C4-2B (cell line): ENCODE measurements around the gene FBXW4.

Experiments used
- ZFX ChIP-seq: fragments of 450-650 bp; IDR thresholded peaks from 2 replicates; pipeline ENCODE4 v1.6.1; 2017
- TF ChIP-seq, protein P1 (sequence below): fragments of 450-650 bp; conservative IDR thresholded peaks from 2 replicates; pipeline ENCODE4 v1.5.1; 2017; ENCODE audit warnings: mild to moderate bottlenecking

DNA sequence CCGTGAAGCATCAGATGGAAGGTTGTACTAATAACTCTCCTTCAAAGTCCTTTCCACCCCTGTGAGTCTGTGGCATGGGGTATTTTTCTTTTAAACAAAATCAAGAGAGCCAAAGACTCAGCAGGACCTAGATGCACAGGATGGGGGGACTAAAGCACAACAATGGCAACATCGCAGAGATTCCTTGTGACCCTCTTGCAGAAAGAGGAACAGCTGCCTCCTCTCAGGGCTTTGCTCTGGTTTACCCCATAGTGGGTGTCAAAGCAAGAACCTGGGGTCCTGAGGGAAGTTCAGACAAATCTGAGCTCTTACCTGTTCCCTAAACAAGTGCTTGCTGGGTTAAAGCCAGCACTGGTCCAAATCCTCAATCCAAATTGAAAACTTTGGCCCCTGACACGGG lies 41.7 kb upstream of the FBXW4 start:
- TF ChIP-seq, protein P1, sequence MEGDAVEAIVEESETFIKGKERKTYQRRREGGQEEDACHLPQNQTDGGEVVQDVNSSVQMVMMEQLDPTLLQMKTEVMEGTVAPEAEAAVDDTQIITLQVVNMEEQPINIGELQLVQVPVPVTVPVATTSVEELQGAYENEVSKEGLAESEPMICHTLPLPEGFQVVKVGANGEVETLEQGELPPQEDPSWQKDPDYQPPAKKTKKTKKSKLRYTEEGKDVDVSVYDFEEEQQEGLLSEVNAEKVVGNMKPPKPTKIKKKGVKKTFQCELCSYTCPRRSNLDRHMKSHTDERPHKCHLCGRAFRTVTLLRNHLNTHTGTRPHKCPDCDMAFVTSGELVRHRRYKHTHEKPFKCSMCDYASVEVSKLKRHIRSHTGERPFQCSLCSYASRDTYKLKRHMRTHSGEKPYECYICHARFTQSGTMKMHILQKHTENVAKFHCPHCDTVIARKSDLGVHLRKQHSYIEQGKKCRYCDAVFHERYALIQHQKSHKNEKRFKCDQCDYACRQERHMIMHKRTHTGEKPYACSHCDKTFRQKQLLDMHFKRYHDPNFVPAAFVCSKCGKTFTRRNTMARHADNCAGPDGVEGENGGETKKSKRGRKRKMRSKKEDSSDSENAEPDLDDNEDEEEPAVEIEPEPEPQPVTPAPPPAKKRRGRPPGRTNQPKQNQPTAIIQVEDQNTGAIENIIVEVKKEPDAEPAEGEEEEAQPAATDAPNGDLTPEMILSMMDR: no peak
- TF ChIP-seq ZFX: no peak
